ENCODE results near the gene SH3TC2.
"Not testable (repeated sequence)": the region's sequence is repeated elsewhere in the genome, so short reads cannot be mapped to it uniquely, and the experiment has no call there.

The SH3TC2 gene

DNA sequence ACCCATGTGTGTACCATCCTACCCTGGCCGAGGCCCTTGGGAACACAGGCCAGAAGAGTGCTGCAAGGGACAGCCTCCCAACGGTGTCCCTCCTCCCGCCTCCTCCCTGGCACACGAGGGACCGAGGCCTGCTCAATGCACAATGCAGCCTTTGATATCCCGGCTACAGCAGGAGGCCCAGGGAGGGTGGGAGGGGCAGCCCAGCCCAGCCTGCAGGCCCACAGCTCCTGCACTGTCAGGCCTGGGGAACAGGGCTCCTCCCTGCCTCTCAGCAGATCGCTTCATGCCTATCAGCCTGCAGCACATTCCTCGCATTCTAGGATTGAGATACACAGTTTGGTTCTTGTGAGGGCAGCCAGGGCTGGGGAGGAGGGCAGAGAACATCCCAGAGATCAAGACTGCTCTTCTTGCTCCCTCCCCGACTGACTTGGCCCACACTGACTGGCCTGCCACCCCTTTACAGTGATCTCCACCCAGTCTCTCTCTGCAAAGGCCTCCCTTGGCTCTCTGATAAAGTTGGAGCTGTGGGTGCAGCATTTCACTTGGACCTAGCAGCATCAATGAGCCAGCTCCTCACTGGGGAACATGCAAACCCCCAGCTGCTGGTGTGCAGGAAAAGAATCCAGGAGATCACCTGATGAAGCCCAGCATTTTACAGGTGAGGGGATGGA, at the start of gene SH3TC2:
TSS of gene SH3TC2 (minus strand) at position 46 of the 671 bp plus-strand sequence. CDS start at position 6, 40 bp downstream.
- DNase-seq (no peak), ATAC-seq (replicated peaks) (no peak)
- H3K9me3 Mint-ChIP-seq = peaks cover 5 to 9% of the 10 kb centered on the region in 2 donors
- H3K27me3 Mint-ChIP-seq = peaks cover 0 to 6% of the 10 kb centered on the region in 2 donors
- no peak within 1 kb of the TSS for H3K27ac Mint-ChIP-seq
- H3K4me1 Mint-ChIP-seq = no peaks in the 10 kb centered on the region
- no peaks in the 10 kb centered on the region for H3K36me3 Mint-ChIP-seq
- no peak within 1 kb of the TSS for H3K4me3 Mint-ChIP-seq

DNA sequence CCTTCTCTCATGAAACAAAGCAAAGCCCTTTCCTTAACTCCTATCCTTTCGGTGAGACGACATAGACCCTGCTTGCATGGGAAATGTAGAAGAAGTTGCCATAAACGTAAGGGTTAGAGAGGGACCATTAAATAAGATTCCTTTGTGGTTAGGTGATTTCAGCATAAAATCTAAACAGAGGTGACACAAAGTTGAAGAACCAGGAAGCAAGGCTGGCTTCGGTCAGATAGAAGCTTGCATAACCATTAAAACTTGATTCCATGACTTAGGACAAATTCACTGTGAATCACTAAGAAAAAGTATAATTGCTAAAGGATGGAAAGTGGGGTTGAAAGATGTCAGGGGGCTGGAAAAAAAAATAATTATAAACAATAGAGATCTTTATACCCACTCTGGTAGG, 47.5 kb upstream of the SH3TC2 start:
- Mint-ChIP-seq H3K36me3 (no peaks in the 10 kb centered on the region), H3K4me1 (no peaks in the 10 kb centered on the region), H3K9me3 (no peaks in the 10 kb centered on the region), H3K27me3 (no peaks in the 10 kb centered on the region), H3K27ac (no peak overlapping the region), H3K4me3 (no peak overlapping the region)
- DNase-seq (no peak), ATAC-seq (replicated peaks) (no peak)

DNA sequence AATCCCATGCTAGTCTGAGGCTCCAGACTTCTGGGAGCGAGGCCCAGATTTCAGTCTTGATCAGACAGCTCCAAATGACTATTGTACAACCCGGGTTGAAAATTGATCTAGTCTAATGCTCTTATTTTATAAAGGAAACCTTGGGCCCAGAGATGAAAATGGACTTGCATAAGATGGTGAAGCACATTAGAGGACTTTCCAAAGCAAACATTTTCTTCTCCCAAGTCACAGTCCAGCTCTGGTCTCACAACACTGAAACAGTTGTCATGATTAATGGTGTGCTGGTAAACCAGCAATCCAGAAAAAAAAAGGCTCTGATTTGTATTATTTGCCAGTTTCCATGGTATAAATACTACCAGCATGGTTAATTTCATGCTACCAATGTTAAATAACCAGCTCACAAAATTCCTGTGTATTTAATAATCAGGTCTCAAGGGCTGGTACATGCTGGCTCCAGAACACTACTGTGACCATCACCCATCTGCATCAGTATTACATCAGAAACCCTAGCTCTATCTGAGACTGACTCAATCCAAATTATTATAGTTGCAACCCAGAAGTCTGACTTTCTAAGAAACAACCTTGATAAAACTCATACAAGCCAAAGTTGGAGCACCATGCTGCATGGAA, 45.9 kb upstream of the SH3TC2 start:
- DNase-seq (no peak), ATAC-seq (replicated peaks) (no peak)
- Mint-ChIP-seq H3K4me3 (no peak overlapping the region), H3K9me3 (no peaks in the 10 kb centered on the region), H3K27me3 (no peaks in the 10 kb centered on the region), H3K36me3 (no peaks in the 10 kb centered on the region), H3K27ac (no peak overlapping the region), H3K4me1 (no peaks in the 10 kb centered on the region)

DNA sequence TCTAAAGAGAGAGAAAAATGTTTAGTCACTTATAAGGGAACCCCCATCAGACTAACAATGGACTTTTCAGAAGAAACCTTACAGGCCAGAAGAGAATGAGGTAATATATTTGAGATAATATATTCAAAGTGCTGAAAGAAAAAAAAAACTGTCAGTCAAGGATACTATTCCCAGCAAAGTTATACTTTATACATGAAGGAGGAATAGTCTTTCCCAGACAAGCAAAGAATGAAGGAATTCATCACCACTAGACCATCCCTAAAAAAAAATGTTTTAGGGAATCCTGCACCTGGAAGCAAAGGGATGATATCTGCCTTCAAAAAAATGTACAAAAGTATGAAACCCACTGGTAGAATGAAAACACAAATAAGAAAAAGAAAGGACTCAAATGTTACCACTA, 37.5 kb upstream of the SH3TC2 start:
- H3K9me3 Mint-ChIP-seq = peaks cover 32 to 43% of the 10 kb centered on the region in 2 donors
- H3K27me3 Mint-ChIP-seq = peaks cover 0 to 6% of the 10 kb centered on the region in 2 donors
- H3K27ac Mint-ChIP-seq = no peak overlapping the region
- H3K36me3 Mint-ChIP-seq = peaks cover 0 to 11% of the 10 kb centered on the region in 2 donors
- ATAC-seq (replicated peaks) = no peak
- H3K4me1 Mint-ChIP-seq = no peaks in the 10 kb centered on the region
- no peak overlapping the region for H3K4me3 Mint-ChIP-seq
- DNase-seq = no peak

DNA sequence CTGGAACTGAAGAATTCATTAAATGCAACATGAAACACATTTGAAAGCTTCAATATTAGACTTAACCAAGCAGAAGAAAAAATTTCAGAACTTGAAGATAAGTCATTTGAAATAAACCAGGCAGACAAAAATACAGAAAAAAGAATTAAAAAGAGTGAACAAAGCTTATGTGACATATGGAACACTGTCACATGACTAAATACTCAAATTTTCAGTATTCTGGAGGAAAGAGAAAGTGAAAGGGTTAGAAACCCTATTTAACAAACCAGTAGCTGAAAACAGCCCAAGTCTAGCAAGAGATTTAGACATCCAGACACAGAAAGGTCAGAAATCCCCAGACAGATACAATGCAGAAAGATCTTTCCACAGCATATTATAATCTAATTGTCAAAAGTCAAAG, 37.1 kb upstream of the SH3TC2 start:
- DNase-seq = no peak
- H3K27me3 Mint-ChIP-seq = peaks cover 0 to 8% of the 10 kb centered on the region in 2 donors

DNA sequence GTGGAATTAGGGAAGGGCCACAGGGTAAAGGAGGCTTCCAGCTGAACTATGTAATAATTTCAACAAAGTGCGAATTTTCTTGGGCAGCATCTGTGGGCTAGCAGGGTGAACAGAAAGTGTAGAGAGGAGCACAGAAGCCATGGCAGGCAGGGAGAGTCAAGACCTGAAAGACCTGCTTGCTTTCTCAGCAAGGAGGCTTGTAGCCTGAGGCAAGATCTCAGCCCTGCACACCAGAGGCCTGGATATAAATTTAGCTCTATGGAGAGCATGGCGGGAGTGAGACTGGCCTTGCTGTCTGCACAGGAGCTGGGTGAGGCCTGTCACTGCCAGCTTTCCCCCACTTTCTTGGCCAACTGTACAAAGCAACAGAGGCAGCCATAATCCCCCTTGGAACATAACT, 32.1 kb upstream of the SH3TC2 start:
- Mint-ChIP-seq H3K36me3 (peaks cover 0 to 5% of the 10 kb centered on the region in 2 donors), H3K27me3 (peaks cover 18 to 19% of the 10 kb centered on the region in 2 donors)

More for the DNA sequence above, 37.1 kb upstream of the SH3TC2 start:
- H3K4me1 Mint-ChIP-seq = no peaks in the 10 kb centered on the region
- no peak overlapping the region for H3K4me3 Mint-ChIP-seq
- H3K27ac Mint-ChIP-seq = no peak overlapping the region
- H3K36me3 Mint-ChIP-seq = peaks cover 0 to 11% of the 10 kb centered on the region in 2 donors
- ATAC-seq (replicated peaks) = no peak
- H3K9me3 Mint-ChIP-seq = peaks cover 33 to 46% of the 10 kb centered on the region in 2 donors

DNA sequence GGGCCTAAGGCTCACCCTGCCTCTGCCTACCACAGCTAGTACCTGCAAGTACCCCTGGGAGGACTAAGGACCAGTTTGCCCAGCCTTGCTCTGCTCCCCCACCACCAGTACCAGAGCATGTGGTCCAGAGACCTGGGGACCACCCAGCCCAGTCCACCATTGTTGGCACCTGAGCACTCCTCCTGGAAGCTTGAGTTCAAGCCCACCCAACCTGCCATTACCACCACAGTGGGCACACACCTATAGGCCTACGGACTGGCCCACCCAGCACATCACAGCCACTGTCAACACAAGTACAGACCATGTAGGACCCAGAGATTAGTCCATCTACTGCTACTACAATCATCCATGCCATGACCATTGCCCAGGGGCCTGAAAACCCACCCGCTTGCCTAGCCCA, 30.8 kb upstream of the SH3TC2 start:
- ATAC-seq (replicated peaks) (no peak), DNase-seq (no peak)
- H3K27ac Mint-ChIP-seq = no peak overlapping the region
- H3K4me3 Mint-ChIP-seq = no peak overlapping the region
- H3K9me3 Mint-ChIP-seq = peaks cover 21 to 28% of the 10 kb centered on the region in 2 donors
- H3K27me3 Mint-ChIP-seq = peaks cover 18 to 19% of the 10 kb centered on the region in 2 donors
- no peaks in the 10 kb centered on the region for H3K4me1 Mint-ChIP-seq
- no peaks in the 10 kb centered on the region for H3K36me3 Mint-ChIP-seq

More for the DNA sequence above, 32.1 kb upstream of the SH3TC2 start:
- peaks cover 30 to 38% of the 10 kb centered on the region in 2 donors for H3K9me3 Mint-ChIP-seq
- no peak for ATAC-seq (replicated peaks)
- no peaks in the 10 kb centered on the region for H3K4me1 Mint-ChIP-seq
- no peak overlapping the region for H3K4me3 Mint-ChIP-seq
- H3K27ac Mint-ChIP-seq = no peak overlapping the region
- no peak for DNase-seq

DNA sequence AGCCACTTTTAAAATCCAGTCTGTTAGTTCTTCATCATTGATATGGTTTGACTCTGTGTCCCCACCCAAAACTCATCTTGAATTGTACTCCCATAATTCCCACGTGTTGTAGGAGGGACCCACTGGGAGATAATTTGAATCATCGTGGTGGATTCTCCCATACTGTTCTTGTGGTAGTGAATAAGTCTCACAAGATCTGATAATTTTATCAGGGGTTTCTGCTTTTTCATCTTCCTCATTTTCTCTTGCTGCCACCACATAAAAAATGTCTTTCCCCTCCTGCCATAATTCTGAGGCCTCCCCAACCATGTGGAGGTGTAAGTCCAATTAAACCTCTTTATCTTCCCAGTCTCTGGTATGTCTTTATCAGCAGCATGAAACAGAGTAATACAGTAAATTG, 26.9 kb upstream of the SH3TC2 start:
- H3K27ac Mint-ChIP-seq = no peak overlapping the region
- no peaks in the 10 kb centered on the region for H3K4me1 Mint-ChIP-seq

DNA sequence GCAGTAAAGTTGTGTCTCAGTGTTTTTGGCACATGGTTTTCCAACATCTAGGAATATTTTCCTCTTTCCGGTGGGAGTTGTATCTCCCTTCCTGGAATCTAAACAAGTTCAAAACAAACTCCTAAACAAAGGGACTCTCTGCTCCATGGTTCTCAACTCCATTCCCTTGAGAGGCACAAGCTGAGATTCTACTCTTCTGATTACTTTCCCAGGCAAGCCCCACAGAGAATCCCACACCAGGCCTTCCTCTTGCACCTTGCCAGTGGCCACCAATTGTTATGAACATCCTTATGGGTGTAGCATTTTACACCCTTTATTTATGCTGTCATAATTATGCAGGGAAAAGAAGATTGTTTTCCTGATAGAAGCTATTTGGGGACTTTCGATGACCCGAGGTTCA, 25.8 kb upstream of the SH3TC2 start:
- Mint-ChIP-seq H3K4me3 (no peak overlapping the region), H3K4me1 (no peaks in the 10 kb centered on the region), H3K27me3 (peaks cover 19 to 23% of the 10 kb centered on the region in 2 donors), H3K27ac (no peak overlapping the region), H3K9me3 (peaks cover 3 to 8% of the 10 kb centered on the region in 2 donors), H3K36me3 (no peaks in the 10 kb centered on the region)
- ATAC-seq (replicated peaks) = no peak
- no peak for DNase-seq

More for the DNA sequence above, 26.9 kb upstream of the SH3TC2 start:
- ATAC-seq (replicated peaks) (no peak), DNase-seq (no peak)
- Mint-ChIP-seq H3K9me3 (peaks cover 6 to 8% of the 10 kb centered on the region in 2 donors), H3K36me3 (no peaks in the 10 kb centered on the region), H3K27me3 (peaks cover 22 to 30% of the 10 kb centered on the region in 2 donors), H3K4me3 (no peak overlapping the region)

DNA sequence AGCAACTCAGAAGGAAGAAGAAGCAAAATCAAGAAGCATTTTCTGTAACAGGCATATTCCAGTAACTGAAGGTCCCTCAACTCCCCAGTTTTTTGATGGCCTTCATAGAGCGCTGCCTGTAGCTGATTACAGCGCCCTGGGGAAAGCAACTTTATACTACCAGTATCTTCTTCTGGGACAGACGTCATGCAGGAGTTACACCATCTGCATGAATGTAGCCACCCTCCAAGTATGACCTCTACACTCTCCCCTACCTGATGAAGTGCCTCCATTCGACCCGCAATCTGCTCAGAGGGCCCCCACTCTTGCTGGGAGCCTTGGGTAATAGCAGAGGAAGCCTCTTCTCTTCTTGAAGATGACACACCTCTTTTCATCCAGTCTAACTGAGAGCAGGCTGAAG, 21.0 kb upstream of the SH3TC2 start:
- Mint-ChIP-seq H3K4me1 (no peaks in the 10 kb centered on the region), H3K9me3 (peaks cover 0 to 4% of the 10 kb centered on the region in 2 donors), H3K27ac (no peak overlapping the region), H3K4me3 (no peak overlapping the region), H3K36me3 (no peaks in the 10 kb centered on the region), H3K27me3 (peaks cover 12 to 18% of the 10 kb centered on the region in 2 donors)
- ATAC-seq (replicated peaks) = no peak
- no peak for DNase-seq

DNA sequence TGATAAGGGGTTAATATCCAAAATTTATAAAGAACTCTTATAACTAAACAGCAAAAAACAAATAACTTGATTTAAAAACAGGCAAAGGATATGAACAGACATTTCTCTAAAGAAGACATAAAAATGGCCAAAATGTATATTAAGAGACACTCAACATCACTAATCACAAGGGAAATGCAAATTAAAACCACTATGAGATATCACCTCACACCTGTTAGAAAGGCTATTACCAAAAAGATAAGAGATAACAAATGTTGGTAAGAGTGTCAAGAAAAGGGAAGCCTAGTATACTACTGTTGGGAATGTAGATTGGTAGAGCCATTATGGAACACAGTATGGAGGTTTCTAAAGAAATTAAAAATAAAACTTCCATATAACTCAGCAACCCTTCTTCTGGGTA, 19.4 kb upstream of the SH3TC2 start:
- Mint-ChIP-seq H3K4me1 (no peaks in the 10 kb centered on the region), H3K27ac (no peak overlapping the region), H3K4me3 (no peak overlapping the region), H3K9me3 (peaks cover 2 to 4% of the 10 kb centered on the region in 2 donors), H3K36me3 (no peaks in the 10 kb centered on the region), H3K27me3 (peaks cover 12 to 18% of the 10 kb centered on the region in 2 donors)
- no peak for ATAC-seq (replicated peaks)
- no peak for DNase-seq

DNA sequence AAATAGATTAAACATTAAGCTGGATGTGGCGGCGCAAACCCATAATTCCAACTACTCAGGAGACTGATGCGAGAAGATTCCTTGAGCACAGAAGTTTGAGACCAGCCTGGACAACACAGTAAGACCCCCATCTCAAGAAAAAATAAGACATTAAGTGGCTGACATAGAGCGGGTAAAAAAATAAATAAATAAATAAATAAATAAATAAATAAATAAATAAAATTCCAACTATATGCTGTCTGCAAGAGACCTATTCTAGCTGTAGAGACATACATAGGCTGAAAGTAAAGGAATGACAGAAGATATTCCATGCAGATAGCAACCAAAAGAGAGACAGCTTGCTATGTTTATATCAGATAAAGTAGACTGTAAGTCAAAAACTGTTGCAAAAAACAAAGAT, 17.4 kb upstream of the SH3TC2 start:
- peaks cover 11 to 16% of the 10 kb centered on the region in 2 donors for H3K27me3 Mint-ChIP-seq
- DNase-seq (no peak), ATAC-seq (replicated peaks) (no peak)
- no peak overlapping the region for H3K4me3 Mint-ChIP-seq
- no peak overlapping the region for H3K27ac Mint-ChIP-seq
- H3K9me3 Mint-ChIP-seq = peaks cover 4 to 11% of the 10 kb centered on the region in 2 donors
- no peaks in the 10 kb centered on the region for H3K36me3 Mint-ChIP-seq
- no peaks in the 10 kb centered on the region for H3K4me1 Mint-ChIP-seq

DNA sequence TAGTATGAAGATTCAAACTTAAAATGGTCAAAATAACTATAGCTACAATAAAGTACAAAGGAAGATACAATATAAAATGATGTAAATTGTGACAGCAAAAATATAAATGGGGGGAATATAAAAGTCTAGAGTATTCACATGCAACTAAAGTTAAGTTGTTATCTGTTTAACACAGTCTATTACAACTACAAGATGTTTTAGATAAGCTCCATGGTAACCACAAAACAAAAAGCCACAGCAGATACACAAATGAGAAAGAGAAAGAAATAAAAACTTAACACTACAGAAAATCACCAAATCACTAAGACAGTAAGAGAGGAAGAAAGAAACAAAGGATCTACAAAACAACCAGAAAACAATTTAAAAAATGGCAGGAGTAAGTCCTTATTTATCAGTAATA, 17.0 kb upstream of the SH3TC2 start:
- no peak overlapping the region for H3K4me3 Mint-ChIP-seq
- ATAC-seq (replicated peaks) = no peak
- H3K27me3 Mint-ChIP-seq = peaks cover 14 to 19% of the 10 kb centered on the region in 2 donors
- no peaks in the 10 kb centered on the region for H3K4me1 Mint-ChIP-seq
- no peak overlapping the region for H3K27ac Mint-ChIP-seq
- peaks cover 4 to 14% of the 10 kb centered on the region in 2 donors for H3K9me3 Mint-ChIP-seq
- no peaks in the 10 kb centered on the region for H3K36me3 Mint-ChIP-seq
- DNase-seq = no peak

DNA sequence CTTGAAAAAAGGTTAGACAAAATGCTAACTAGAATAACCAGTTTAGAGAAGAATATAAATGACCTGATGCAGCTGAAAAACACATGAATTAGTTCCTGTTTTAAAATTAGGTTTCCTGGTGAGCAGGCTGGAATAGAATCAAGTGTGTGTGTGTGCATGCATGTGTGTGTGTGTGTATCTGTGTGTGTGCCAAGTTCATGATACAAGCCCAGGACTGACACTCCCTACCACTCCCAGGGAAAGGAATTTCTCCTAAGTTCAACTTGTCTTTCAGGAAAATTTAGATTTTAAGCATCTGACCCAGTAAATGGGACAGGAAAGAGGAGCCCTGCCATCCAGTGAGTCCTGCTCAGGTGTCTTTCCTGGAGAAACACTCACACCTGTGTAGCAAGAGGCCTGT, 11.2 kb upstream of the SH3TC2 start:
- Mint-ChIP-seq H3K27me3 (peaks cover 14 to 18% of the 10 kb centered on the region in 2 donors), H3K9me3 (peaks cover 0 to 14% of the 10 kb centered on the region in 2 donors)
- H3K27ac Mint-ChIP-seq; H3K4me3 Mint-ChIP-seq; ATAC-seq (replicated peaks); H3K36me3 Mint-ChIP-seq; H3K4me1 Mint-ChIP-seq; DNase-seq: not testable (repeated sequence)

DNA sequence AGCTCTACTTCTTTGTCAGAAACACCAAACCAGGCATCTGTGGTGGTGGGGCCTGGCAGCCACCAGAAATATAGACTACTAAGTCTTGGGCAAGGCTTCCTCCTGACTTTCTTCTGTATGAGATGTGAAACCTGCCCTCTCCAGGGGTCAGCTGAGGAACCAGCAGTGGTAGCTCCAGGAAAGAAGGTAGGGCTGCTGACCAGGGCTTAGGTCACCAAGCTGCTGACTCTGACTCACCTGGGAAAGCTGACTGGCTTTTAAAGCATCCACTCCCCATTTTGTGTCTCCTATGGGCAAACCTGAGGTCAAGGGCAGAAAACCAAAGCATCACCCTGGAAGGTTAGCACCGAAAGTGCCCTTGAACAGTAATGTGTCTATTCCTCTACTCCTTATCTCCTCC, 10.4 kb upstream of the SH3TC2 start:
- ATAC-seq (replicated peaks) = no peak
- H3K27ac Mint-ChIP-seq = no peak overlapping the region
- no peak overlapping the region for H3K4me3 Mint-ChIP-seq
- peaks cover 14 to 18% of the 10 kb centered on the region in 2 donors for H3K27me3 Mint-ChIP-seq
- no peak for DNase-seq
- no peaks in the 10 kb centered on the region for H3K36me3 Mint-ChIP-seq
- peaks cover 0 to 14% of the 10 kb centered on the region in 2 donors for H3K9me3 Mint-ChIP-seq
- no peaks in the 10 kb centered on the region for H3K4me1 Mint-ChIP-seq

Data from stimulated activated naive B cell treated with anti-CD40 and anti-IgM and Interleukin-4, amounts not matched to agents 10 μg/mL and 1 μg/mL and 100 μg/mL, for 72 hours (primary cell).